HG02571 (cell line): Measurements from ENCODE around the gene DYNLT1.
"Not testable (repeated sequence)": the region's sequence is repeated elsewhere in the genome, so short reads cannot be mapped to it uniquely, and the experiment has no call there.

ENCODE experiments used
- ATAC-seq: cut with Tn5 transposase; IDR thresholded peaks from one replicate; pipeline ENCODE4 v1.9.1; 2021; ENCODE audit warnings: mild to moderate bottlenecking, moderate library complexity; ENCODE audit not compliant: unreplicated experiment

DYNLT1 gene

DNA sequence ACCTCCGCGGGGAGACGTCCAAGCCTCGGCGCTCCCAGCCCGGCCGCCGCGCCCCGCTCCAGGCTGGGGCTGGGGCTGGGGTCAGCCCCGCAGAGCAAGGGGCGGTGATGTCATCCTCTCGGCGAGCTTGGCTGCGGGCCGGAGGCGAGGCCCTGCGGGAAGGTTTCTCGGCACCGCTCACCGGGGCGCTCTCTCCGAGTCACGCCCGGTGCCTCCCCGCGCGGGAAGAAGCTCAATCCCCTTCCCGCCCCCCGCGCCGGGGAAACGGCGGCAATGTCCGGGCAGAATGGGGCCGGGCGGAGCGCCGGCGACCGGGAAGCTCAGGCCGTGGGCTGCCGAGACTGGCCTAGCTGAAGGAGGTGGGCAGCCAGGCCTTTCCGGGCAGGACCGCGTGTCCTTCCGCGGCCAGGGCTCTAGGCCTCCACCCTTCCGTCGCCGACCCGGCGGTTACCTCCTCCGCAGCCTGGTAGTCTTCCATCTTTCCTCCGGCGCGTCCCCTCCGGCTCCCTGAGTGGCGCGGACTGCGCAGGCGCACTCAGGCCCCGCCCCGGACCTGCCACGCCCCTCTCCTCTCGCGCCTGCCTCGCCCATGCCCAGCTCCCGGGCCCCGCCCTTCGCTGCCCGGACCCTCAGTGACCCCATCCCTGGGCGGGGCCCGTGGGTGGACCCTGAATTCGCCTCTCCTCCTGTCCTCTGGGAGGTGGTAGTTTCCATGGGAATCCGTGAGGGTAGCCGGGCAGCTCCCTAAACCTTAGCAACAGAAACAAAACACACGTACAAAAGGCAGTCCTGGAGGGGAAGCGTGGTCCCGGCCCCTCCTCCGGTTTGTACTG is at the start of gene DYNLT1:
TSS of gene DYNLT1 (minus strand) at position 513 of the 833 bp plus-strand sequence. CDS start at position 478, 35 bp downstream.
- ATAC-seq: peak; percentile 57

DNA sequence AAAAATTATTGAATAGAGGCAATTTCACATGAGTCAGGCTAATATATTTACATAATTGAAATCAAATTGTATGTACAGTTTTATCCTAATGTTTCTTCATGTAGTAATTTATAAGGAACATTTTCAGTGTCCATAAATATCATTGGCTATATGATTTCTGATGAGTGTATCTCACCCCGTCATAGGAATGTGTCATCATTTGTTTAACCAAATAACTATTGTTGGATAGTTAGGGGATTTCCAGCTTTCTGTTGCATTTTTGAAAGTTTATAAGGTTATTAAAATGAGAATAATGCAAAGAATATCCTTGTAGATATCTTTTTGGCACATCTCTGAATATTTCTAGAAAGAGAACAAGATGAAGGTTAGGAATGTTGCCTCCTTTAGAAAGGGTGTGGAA is 44.3 kb upstream of the DYNLT1 start:
- no peak for ATAC-seq

DNA sequence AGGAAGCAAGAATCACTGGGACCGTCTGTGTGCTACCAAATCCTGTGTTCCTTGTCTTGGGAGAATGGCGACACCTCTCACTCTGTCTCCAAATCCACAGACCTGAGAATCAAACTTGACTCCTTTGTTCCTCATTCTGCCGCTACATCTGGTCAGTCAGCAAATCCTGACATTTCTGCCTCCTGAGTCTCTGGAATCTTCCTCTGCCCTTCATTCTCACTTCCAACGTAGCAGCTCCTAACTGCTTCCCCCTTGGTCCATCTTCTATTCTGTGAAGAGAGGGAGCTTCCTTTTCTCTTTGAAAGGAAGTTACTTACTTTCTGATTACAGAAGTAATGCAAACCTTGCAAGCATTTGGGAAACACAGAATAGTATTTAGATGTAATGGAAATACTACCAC is 43.0 kb upstream of the DYNLT1 start:
- ATAC-seq: no peak

DNA sequence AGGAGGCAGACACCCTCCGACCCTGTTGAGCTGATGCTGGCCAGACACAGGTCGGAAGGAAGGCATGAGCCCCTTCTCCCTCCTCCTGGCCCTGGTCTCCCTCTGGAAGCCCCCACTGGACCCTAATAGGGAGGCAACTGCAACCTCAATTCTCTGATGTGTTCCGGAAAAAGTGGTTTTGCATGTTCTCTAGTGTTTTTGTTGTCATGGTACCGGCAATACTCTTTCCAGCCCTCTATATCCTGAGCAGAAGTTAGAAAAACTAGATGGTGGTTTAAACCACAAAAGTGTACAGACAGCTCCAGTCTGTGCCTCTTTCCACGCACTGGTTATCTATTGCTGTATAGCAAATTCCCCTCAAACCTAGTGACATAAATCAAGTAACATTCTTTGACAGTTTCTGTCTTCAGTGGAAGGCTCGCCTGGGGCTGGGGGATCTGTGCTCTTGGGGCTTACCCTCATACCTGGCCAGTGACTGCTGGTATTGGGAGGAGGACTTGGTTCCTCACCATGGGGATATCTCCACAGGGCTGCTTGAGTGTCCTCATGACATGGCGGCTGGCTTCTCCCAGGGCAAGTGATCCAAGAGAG is 42.3 kb upstream of the DYNLT1 start:
- ATAC-seq: peak; percentile 54

DNA sequence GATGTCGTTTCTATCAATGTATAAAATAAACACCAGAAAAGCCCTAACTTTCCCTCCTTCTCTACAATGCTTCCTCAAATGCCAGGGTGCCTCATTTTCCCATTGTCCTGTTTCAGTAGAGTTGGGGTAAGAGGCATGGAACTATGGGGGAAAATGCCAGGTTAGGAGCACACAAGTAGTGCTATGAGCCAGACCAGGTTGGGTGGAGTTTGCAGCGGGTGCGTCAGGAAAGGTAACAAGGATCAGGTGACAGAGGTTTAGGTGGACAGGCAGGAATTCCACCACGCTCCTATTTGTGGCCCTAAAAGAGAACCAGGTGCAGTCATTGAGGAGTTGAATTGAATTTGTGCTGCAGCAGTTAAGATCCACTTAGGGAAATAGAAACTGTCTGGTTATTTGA is 41.8 kb upstream of the DYNLT1 start:
- ATAC-seq: no peak

DNA sequence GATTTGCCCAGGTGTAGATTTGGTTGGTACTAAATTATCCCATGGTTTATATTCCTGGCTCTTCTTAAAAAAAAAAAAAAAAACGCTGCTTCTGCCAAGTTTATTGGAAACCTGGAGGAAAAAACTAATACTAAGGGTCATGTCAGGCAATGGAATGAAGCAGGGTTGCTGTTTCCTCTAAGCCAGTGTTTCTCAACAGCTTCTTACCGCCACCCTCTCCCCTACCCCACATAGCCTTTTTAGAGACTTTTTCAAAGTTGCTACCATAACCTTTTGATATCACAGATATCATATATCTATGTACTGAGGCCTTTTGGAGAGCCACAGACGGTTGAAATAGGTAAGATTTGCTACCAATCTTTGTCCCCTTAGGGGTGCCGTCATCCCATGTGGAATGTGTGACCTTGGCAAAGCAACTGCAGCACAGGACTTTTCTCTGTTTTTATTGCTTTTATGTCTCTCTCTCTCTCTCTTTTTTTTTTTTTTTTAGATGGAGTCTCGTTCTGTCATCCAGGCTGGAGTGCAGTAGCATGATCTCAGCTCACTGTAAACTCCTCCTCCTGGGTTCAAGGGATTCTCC is 40.3 kb upstream of the DYNLT1 start:
- no peak for ATAC-seq

DNA sequence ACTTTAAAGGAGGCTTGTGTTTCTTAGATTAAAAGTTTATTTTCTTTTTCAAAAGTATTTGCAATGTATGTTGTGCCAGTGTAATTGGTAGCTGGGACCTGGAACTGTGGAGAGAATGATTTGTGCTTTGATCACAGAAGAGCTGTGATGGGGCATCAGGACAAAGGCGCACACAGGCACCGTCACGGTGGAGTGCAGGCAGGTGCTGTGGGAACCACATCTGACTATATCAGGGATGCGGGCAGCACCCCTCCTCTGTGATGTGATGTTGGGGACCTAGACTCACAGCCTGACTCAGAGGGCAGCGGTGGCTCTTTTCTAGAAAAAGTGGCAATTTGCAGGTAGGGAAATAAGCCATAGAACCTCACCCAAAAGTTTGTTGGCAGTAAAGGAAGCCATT is 39.8 kb upstream of the DYNLT1 start:
- ATAC-seq: no peak

DNA sequence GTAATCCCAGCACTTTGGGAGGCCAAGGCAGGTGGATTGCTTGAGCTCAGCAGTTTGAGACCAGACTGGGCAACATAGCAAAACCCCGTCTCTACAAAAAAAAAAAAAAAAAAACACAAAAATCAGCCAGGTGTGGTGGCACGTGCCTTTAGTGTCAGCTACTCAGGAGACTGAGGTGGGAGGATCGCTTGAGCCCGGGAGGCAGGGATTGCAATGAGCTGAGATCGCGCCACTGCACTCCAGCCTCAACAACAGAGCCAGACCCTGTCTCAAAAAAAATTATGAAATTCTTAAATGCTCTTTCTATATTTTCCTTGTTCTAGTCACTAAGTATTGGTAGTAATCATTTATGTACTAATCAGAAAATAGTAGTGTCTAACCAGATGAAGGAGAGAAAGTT is 35.9 kb upstream of the DYNLT1 start:
- ATAC-seq: no peak

DNA sequence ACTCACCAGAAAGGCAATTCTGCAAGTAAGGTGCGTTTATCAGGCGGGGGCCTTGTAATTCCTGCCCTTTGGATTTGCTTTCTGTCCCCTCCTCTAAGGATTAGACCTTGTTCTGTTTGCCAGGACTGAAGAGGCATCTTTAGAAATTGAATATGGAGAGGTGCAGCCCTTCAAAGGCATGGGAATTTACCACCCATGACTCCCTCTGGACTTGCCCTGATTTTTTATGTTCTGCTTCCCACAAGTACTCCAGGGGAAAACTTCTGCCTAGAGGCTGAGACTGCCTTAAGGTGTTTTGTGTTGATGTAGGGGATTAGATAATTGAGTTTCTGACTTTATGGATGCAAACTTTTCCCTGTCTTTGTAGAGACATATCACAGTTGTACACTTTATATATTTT is 35.5 kb upstream of the DYNLT1 start:
- ATAC-seq: no peak

DNA sequence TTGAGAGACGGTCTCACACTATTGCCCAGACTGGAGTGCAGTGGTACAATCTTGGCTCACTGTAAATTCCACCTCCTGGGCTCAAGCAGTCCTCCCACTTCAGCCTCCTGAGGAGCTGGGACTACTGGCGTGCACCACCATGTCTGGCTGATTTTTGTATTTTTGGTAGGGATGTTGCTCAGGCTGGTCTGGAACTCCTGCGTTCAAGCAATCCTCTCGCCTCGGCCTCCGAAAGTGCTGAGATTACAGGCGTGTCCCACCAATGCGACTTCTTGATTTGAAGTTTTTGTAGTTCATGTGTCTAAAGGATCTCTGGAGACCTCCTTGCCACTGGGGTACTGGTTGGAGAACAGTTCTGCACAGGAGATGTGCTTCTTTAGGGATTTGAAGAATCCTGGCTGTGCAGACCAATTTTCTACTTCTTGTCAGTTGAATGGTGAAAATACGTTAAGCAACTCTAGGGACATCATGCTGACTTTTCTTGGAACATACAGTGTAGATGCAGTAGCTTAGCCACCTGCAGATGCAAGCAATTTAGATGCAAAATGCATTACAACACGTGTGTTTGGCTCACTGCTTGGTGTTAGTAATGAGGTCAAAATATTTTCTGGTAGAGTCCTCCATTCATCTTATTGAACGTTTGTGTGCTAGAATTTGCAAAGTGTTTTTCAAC is 33.5 kb upstream of the DYNLT1 start:
- no peak for ATAC-seq

DNA sequence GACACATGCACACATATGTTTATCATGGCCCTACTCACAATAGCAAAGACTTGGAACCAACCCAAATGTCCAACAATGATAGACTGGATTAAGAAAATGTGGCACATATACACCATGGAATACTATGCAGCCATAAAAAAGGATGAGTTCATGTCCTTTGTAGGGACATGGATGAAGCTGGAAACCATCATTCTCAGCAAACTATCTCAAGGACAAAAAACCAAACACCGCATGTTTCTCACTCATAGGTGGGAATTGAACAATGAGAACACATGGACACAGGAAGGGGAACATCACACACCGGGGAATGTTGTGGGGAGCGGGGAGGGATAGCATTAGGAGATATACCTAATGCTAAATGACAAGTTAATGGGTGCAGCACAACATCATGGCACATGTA is 32.6 kb upstream of the DYNLT1 start:
- not testable (repeated sequence) for ATAC-seq

DNA sequence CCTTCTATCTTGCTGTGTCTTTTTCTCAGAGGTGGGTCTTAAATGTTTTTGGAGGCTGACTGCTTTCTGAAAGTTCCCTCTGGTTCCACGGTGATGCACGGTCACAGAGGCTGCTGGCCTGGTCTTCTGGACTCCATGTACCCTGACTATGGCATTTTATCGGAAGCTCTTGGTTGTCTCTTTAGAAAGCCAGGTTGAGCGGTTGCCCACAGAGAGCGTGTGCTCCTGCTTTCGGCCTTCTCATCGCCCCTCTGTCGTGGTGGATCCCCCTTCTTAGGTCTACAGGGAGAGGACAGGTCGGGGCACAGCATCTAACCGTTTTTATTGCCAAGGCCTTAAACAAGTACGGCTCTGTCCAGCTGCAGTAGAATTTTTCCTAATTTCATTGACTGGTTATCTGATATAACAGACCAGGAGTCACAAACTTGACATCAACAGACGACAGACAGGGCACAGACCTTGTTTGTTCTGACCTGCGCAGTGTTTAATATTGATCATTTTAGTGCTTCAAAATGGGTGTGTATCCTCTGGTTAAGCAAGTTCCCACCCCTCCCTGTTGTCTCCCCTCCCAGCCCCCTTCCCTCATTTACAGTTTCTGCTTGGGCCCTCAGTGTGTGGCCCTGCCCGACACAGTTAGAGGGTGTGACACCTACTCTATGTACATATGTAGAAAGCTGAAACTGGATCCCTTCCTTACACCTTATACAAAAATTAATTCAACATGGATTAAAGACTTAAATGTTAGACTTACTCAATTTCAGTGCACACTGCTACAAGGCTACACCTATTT is 30.0 kb upstream of the DYNLT1 start:
- no peak for ATAC-seq

DNA sequence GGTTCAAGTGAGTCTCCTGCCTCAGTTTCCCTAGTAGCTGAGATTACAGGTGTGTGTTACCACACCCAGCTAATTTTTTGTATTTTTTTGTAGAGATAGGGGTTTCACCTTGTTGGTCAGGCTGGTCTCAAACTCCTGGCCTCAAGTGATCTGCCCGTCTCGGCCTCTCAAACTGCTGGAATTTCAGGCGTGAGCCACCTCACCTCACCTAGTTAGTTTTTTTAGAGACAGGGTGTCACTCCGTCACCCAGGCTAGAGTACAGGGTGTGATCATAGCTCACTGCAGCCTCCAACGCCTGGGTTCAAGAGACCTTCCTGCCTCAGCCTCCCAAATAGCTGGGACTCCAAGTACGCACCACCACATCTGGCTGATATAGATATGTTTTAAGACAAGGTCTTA is 28.2 kb upstream of the DYNLT1 start:
- no peak for ATAC-seq

DNA sequence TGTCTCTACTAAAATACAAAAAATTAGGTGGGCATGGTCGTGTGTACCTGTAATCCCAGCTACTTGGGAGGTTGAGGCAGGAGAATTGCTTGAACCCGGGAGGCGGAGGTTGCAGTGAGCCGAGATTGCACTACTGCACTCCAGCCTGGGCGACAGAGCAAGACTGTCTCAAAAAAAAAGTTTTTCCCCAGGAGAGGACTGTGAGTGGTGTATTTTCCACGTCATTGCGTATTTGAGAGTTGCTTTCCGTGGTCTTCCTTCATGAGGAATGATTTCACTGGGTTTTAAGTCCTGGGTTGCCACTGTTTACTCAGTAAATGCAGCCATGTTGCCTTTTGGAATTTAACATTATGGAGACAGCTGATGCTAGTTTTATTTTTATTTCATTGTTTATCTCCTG is 27.6 kb upstream of the DYNLT1 start:
- ATAC-seq: not testable (repeated sequence)

DNA sequence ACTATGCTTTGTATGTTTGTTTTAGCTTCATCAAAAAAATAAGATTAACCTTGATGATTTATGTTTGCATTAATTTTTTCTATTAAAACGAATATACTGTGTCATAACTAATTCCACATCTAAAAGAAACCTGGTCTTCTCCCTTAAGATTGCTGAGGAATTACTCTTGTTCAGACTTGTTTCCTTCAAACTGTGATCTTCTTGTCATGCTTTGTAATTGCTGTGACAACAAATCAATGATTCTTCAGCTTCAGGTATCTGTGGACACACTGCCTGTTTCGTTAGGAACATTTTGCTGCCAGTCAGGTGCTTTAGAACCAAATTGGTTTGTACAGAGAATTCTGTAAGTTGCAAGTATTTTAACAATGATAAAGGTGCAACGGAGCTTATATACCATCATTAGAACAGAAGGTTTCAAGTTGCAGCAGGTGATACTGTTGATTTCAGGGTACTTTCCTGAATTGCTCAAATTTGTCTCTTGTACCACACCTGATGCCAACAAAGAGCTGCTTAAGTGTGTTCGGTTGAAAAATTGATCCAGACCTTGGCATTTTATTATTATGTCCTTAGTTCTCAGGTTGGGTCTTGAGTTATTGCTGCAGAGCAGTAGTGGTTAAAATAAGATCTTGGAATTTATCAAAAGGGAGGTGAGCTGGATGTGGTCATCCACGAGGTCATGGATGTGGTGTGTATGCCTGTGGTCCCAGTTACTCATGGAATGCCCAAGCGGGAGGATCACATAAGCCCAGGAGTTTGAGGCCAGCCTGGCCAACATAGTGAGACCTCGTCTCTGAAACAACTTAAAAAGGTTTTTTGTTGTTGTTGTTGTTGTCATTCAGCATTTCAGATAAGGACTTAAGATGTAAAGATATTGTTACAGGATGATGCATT is 24.8 kb upstream of the DYNLT1 start:
- no peak for ATAC-seq

DNA sequence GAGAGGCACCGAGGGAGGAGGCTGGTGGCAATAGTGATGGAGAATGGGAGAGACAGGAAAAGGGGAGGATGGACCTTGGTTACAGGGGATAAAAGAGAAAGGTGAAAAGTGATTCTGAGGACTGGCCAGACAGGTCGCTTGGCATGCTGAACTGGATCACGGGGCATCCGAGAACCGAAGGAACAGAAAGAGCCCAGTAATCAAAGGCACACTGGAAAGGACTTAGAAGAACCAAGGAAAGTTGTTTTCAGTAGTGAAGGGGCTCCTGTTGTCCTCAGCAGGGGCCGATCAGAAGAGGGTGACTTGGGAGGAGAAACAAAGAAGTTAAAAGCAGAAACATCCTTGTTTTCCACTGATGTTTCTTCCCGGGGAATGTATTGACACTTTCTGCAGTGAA is 24.2 kb upstream of the DYNLT1 start:
- no peak for ATAC-seq

DNA sequence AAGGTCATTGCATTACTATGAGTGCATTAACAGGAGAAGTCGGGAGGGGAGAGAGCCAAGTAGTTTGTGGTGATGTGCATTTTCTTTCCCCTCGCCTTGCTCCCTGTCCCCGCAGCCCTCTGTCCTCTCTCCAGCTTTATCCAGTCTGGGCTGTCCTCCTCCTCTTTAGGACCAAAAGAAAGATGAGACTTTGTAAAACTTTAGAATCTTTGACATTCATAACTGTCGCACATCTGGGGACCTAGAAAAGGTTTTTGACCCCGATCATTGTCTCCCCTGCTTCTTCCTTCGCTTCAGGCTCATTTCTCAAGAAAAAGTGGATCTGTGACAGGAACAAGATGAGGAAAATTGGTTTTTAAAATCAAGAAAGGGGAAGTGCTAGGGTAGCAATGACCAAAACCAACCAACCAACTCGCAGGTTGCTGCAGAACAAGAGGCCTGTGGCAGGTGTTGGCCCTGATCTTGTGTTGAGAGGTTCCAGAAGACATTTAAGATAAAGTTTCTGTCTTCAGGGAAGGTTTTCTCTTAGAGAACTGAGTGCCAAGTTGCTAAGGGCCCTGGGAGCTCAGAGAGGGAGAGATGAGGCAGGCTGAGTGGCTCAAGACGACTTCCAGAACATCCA is 22.9 kb upstream of the DYNLT1 start:
- no peak for ATAC-seq

DNA sequence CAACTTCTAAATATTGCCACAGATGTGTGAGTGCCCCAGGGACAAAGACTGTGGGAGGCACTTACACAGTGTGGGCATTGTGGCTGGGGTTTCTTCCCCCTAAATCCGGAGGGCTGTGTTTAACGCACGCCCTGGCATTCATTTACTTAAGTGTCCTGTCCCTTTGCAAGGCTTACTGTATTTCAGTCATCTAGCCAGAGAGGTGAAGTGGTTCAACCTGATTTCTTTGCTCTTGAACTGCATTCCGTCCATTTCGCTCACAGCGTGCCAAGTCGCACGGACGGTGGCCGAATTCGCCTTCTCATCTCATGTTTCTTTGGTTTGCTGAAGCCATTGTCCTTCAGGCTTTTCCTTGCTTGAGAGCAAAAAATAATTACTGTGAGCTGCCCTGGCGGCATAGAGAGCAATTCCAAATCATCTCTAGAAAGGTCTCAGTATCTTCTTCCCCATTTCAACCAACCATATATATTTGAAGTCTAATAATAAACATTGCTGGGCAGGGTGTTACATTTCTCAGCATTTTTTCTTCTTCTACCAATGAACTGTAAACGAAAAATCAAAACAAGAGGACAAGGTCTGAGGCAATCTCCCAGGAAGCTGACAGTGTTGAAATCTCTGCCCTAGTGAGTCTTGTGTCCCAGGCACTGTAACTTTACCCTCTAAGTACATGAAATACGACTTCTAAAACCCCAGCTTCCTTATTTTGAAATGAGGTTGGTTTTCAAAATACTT is 22.3 kb upstream of the DYNLT1 start:
- no peak for ATAC-seq

DNA sequence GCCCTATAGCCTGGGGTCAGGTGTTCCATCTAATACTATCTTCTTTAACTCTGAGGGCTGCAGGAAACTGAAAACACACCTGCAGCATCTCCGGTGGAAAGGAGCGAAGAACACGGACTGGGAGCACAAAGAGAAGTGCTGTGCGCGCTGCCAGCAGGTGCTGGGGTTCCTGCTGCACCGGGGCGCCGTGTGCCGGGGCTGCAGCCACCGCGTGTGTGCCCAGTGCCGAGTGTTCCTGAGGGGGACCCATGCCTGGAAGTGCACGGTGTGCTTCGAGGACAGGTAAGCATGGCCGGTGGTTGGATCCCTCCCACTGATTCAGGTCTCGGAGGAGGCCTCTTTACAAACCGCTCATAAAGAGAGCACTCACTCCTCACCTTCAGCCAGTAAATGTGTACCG is 20.8 kb upstream of the DYNLT1 start:
- no peak for ATAC-seq
